ENCODE results near the gene HOXB6.

Gene HOXB6

DNA sequence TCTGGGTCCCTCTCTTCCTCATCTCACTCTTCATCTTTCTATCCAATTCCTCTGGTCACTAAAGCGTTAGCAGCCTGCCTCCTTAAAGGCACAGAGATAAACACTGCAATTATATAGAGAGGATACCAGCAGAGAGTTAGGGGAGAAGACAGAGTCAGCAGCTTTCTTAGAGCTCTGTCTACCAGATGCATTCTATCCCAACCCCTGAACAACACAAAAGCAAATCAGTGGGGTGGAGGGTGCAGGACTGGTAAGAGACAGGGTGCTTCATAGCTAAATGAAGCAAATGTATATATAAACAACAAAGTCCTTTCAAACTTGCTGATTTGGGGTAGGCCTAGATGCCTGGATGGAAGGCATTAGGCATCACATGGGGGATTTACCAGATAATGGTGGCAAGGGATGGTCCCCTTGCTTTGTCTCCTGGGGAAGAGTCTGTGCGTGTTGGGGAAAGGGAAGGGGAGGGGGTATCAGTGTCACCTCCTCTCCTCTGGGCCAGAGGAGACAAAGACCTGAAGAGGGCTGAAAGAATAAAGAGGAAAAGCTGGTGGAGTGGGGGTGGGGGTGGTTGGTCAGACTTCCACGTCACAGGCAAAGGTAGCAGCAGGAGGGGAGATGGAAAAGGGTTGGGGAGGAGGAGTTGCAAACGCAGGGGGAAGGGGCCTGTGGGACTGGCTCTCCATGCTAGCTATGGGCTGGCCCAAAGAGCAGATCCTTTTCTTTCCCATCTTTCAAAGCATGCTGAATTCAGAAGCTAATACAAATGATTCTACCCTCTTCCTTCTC lies 38.7 kb downstream of the HOXB6 start:
- DNase-seq (ENCODE audit: low read depth in 2 of 2) = no peak

DNA sequence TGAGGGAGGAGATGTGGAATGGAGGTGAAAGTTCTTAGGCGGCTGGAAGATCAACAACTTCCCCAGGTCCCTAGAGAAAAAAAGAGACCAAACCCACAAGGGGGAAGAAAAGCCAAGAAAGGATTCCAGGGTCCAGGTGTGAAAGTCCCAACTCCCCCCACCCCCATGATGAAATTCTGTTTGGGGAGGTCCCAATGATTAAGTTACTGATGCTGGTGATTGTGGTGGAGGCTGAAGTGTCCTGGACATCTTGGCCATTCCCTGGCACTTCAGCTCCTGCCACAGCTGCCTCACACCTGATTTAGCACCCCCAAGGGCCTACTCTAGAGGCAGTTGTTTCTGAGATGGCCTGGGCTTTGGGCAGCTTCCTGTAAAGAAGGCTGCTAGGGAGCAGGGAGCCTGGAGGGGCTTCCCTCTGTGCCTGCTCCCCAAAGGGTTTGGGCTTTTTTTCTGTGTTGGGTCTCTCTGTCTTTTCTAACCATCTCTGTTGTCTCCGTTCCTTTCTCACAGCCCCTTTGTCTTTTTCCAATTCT lies 39.7 kb downstream of the HOXB6 start:
- DNase-seq (ENCODE audit: low read depth in 2 of 2) = no peak

DNA sequence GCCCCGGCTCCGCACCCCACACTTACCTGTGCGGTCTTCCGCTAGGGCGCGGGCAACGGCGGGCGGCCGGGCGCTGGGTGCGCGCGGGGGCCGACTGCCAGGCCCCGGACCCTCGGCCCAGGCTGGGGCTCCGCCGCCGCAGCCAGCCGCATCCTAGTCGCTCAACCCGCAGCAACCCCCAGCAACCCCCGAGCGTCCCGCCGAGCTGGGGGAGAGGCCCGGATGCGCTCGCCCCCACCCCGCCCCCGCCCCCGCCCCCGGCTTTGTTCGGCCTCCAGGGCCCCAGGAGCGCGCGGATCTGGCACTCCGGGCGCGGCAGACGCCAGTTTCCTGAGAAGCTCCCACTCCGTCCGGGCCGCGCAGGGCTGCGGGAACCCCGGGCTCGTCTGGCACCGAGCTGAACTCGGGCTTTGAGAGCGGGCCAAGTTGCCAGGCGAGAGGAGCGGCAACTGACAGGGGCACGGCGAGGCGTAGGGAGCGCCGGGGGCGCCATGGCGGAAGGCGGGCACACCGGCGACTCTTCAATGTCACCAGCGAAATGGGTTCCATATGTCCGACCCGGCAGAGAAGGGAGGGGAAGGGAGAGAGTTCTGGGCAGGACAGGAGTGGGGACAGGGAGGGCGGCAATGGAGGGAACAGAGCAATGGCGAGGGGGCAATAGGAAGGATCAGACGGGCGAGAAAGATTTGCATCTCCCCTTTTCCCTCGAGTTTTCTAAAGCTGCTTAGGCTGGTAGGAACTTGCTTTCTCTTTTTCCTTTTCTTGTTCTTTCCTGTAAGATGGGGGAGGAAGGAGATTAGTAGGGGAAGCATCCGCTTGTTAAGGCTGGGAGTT lies 40.4 kb downstream of the HOXB6 start:
- no peak for DNase-seq (ENCODE audit: low read depth in 2 of 2)

GRCh38 chr17:48563867-48564187 lies 41.0 kb downstream of the HOXB6 start:
- no peak for DNase-seq (ENCODE audit: low read depth in 2 of 2)

DNA sequence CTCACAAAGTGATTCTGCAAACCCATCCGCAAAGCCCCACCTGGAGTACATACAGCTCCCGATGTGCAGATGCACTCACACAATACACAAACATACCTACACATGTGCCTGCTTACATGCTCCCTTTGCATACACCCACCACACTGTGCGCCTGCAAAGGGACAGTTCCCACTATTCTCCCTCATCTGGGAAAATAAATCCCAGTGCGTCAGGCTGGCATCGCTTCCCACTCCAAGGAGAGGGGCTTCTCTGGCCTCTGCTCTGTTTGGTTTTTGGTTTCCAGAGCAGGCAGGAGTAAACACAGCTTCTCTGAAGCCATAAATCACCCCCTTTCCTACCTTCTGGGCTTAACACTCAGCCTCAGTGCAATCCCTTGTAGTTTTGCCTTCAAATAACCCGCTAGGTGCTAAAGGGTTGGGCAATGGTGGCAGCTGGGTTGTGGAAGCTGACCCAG lies 41.4 kb downstream of the HOXB6 start:
- DNase-seq (ENCODE audit: low read depth in 2 of 2) = no peak

GRCh38 chr17:48562934-48563333 lies 41.9 kb downstream of the HOXB6 start:
- no peak for DNase-seq (ENCODE audit: low read depth in 2 of 2)

GRCh38 chr17:48561884-48562810 lies 42.6 kb downstream of the HOXB6 start:
- no peak for DNase-seq (ENCODE audit: low read depth in 2 of 2)

GRCh38 chr17:48559840-48560817 lies 44.7 kb downstream of the HOXB6 start:
- no peak for DNase-seq (ENCODE audit: low read depth in 2 of 2)

- DNase-seq (ENCODE audit: low read depth in 2 of 2) = no peak
Observed at GRCh38 chr17:48559122-48559839, 45.5 kb downstream of the HOXB6 start.

DNA sequence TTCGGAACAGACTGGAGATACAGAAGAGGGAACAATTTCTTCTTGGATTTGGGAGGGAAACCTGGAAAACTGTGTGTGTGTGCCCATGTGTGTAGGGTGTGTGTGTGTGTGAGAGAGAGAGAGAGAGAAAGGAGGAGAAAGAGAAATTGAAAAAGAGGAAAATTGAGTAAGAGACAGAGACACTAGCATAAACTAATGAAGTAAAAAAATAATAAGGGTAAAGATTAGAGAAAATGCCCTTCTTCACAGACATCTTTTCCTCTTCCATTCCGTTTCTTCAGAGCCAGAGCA lies 46.0 kb downstream of the HOXB6 start:
- no peak for DNase-seq (ENCODE audit: low read depth in 2 of 2)

GRCh38 chr17:48558057-48558830 lies 46.5 kb downstream of the HOXB6 start:
- no peak for DNase-seq (ENCODE audit: low read depth in 2 of 2)

GRCh38 chr17:48556576-48557401 lies 48.0 kb downstream of the HOXB6 start:
- no peak for DNase-seq (ENCODE audit: low read depth in 2 of 2)

DNA sequence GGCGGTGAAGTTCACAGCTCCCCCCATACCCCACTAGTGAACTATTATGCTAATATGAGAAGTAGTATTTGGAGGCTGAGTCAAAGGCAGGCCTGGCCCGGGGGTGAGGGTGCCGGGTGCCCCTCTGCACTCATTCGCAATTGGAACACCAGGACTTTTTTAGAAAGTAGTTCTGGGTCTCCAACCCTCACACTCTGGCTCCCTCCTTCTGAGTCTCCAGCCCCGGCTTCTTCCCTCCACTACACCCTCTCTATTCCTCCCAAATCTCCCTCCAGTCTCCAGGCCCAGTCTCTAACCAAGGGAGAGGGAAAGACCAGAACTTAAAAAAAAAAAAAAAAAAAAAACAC lies 48.6 kb downstream of the HOXB6 start:
- no peak for DNase-seq (ENCODE audit: low read depth in 2 of 2)

GRCh38 chr17:48555258-48556228 lies 49.2 kb downstream of the HOXB6 start:
- no peak for DNase-seq (ENCODE audit: low read depth in 2 of 2)

DNA sequence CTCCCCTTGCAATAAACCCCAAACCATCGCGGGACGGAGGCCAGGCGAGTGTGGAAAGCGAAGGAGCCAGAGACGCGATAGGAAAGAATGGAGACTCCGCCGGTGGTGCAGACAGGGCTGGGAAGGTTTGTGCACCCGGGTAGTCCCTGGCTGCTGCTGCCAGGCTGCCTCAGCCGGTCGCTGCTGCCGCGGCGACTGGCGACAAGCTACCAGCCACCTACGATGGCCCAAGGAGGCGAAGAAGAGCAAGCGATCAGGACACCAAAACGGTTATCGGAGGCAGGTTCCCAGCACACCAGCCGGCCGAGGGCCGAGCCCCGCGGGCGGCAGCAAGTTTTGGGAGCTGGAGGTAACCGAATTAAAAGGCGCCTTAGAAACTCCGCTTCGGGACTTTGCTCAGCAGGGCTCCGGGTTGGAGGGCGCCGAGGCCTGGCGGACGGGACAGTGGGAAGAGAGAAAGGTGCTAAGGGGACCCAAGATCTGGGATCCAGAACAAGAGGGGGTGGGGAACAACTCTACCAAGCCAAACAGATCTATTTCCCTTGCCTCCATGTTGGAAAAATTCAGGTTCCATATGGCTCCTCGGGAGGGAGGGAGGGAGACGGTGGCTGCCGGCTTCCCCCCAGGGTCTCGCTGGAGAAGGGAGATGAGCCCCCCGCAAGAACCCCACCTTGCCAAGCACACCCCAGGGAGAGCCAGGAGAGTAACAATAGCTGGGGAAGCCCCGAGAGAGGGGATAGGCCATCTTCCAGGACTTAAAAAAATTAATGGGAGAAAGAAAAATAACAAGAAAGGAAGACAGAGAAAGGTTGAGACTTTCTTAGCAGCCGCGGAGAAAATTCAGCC lies 50.2 kb downstream of the HOXB6 start:
- DNase-seq (ENCODE audit: low read depth in 2 of 2) = no peak

- DNase-seq (ENCODE audit: low read depth in 2 of 2) = no peak
Observed at GRCh38 chr17:48553826-48554225, 51.0 kb downstream of the HOXB6 start.

- DNase-seq (ENCODE audit: low read depth in 2 of 2) = no peak
Observed at GRCh38 chr17:48553190-48553547, 51.6 kb downstream of the HOXB6 start.

Data from stimulated activated CD4-positive, alpha-beta T cell treated with anti-CD3 and anti-CD28 coated beads, Interleukin-1b, Interleukin-23, amount 100 ng/mL, for 1 hour (primary cell).